ENCODE measurements around the gene ELK3. TPM values are rescaled to one million over a fixed set of nuclear protein-coding genes. Genes with fewer than 3 reads are reported as not detected.

Gene ELK3
- total RNA-seq, 2 experiments from 2014 or later = 26.8 to 31.5 TPM

GRCh38 chr12:96172981-96173380 lies 21.2 kb upstream of the ELK3 start:
- H3K4me3 ChIP-seq (ENCODE audit: low read length) = no peak overlapping the region
- H3K27me3 ChIP-seq (ENCODE audit: control insufficient read depth in 1 of 2, insufficient read depth in 2 of 2, low read length in 2 of 2) = no peaks in the 10 kb centered on the region
- Mint-ChIP-seq H3K4me3 (no peak overlapping the region), H3K27me3 (no peaks in the 10 kb centered on the region), H3K9me3 (peaks cover 4% of the 10 kb centered on the region), H3K4me1 (ENCODE audit: low read depth) (peaks cover 11% of the 10 kb centered on the region), H3K27ac (no peak overlapping the region), H3K36me3 (ENCODE audit: low read depth) (no peaks in the 10 kb centered on the region)
- ATAC-seq (ENCODE audit: poor library complexity) = no peak
- peaks cover 12% of the 10 kb centered on the region for H3K4me1 ChIP-seq (ENCODE audit: insufficient read depth, low read length)
- no peak for DNase-seq
- H3K27ac ChIP-seq (ENCODE audit: low read depth in 1 of 2, low read length in 2 of 2) = no peak overlapping the region
- ChIA-PET POLR2A (no interaction called here), CTCF (interaction anchor here (0.5 kb wide), 1 partner anchor 97 kb away, joined by 3 read pairs; no protein-coding TSS in a partner anchor)
- intact Hi-C loops (cut with DNase I, micrococcal nuclease) = no loop called here
- TF ChIP-seq, protein P1, sequence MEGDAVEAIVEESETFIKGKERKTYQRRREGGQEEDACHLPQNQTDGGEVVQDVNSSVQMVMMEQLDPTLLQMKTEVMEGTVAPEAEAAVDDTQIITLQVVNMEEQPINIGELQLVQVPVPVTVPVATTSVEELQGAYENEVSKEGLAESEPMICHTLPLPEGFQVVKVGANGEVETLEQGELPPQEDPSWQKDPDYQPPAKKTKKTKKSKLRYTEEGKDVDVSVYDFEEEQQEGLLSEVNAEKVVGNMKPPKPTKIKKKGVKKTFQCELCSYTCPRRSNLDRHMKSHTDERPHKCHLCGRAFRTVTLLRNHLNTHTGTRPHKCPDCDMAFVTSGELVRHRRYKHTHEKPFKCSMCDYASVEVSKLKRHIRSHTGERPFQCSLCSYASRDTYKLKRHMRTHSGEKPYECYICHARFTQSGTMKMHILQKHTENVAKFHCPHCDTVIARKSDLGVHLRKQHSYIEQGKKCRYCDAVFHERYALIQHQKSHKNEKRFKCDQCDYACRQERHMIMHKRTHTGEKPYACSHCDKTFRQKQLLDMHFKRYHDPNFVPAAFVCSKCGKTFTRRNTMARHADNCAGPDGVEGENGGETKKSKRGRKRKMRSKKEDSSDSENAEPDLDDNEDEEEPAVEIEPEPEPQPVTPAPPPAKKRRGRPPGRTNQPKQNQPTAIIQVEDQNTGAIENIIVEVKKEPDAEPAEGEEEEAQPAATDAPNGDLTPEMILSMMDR (IDR thresholded peaks at IDR 0.05) = no peak
- no peaks in the 10 kb centered on the region for H3K36me3 ChIP-seq (ENCODE audit: insufficient read depth, low read length)
- H3K9me3 ChIP-seq (ENCODE audit: control insufficient read depth in 1 of 2, insufficient read depth in 1 of 2, low read length in 2 of 2) = peaks cover 0 to 6% of the 10 kb centered on the region in 2 experiments

DNA sequence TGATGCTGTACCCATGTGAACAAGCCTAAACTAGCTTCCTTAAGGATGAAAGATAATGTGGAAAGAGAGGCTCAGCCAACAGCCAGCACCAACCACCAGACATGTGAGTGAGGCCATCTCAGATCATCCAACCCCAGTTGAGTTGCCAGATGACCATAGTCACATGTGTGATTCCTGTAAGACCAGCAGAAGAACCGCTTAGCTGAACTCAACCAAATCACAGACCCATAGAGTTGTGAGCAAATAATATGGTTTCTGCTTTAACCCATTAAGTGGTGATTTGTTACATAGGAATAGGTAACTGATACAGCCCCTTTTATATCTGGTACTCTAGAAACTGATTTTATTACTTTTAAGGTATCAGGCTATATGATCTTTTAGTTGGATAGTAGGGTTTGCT lies 17.6 kb upstream of the ELK3 start:
- Histone ChIP-seq H3K27me3 (ENCODE audit: control insufficient read depth in 1 of 2, insufficient read depth in 2 of 2, low read length in 2 of 2) (no peaks in the 10 kb centered on the region), H3K4me3 (ENCODE audit: low read length) (no peak overlapping the region), H3K9me3 (ENCODE audit: control insufficient read depth in 1 of 2, insufficient read depth in 1 of 2, low read length in 2 of 2) (peaks cover 0 to 3% of the 10 kb centered on the region in 2 experiments), H3K4me1 (ENCODE audit: insufficient read depth, low read length) (peaks cover 13% of the 10 kb centered on the region), H3K27ac (ENCODE audit: low read depth in 1 of 2, low read length in 2 of 2) (no peak overlapping the region), H3K36me3 (ENCODE audit: insufficient read depth, low read length) (no peaks in the 10 kb centered on the region)
- Mint-ChIP-seq H3K9me3 (peaks cover 4% of the 10 kb centered on the region), H3K27ac (peak overlapping the region; percentile 75), H3K27me3 (no peaks in the 10 kb centered on the region), H3K4me3 (no peak overlapping the region), H3K4me1 (ENCODE audit: low read depth) (peaks cover 11% of the 10 kb centered on the region), H3K36me3 (ENCODE audit: low read depth) (no peaks in the 10 kb centered on the region)
- ATAC-seq (ENCODE audit: poor library complexity) = no peak
- DNase-seq = no peak
- TF ChIP-seq, protein P1 (IDR thresholded peaks at IDR 0.05) = no peak
- ChIA-PET POLR2A (interaction anchor here (0.6 to 1.5 kb wide), 3 partner anchors 17 to 129 kb away, joined by 3 to 5 read pairs (median 3); no protein-coding TSS in a partner anchor), CTCF (interaction anchor here (1.0 to 3.3 kb wide), 4 partner anchors 11 to 77 kb away, joined by 3 to 18 read pairs (median 3); no protein-coding TSS in a partner anchor)
- intact Hi-C loops (cut with DNase I, micrococcal nuclease) = loop anchor here in 1 of 2 experiments (5.0 kb wide), 1 partner anchor 36 kb away; no protein-coding TSS in a partner anchor

DNA sequence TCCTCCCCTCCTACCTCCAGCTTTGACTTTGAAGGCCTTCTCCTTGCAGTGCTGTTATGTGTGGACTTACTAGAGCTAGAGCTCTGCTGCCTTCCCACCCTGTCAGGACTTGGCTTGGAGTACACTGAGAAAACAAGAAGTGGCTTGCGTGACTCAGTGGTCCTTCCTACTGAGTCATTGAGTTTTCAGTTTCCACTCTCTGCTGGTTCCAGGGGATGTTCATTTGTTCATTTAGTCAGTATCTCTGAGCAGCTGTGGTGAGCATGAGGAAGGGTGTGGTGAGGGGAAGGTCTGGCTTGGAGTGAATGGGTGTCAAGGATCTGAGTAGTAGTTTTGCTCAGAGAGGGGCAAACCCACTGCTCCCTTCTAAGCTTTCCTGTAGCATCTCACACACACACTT lies 17.2 kb upstream of the ELK3 start:
- Mint-ChIP-seq H3K36me3 (ENCODE audit: low read depth) (no peaks in the 10 kb centered on the region), H3K9me3 (peaks cover 4% of the 10 kb centered on the region), H3K4me3 (no peak overlapping the region), H3K27me3 (no peaks in the 10 kb centered on the region), H3K4me1 (ENCODE audit: low read depth) (peaks cover 11% of the 10 kb centered on the region), H3K27ac (peak overlapping the region; percentile 75)
- Histone ChIP-seq H3K4me1 (ENCODE audit: insufficient read depth, low read length) (peaks cover 13% of the 10 kb centered on the region), H3K36me3 (ENCODE audit: insufficient read depth, low read length) (no peaks in the 10 kb centered on the region), H3K27me3 (ENCODE audit: control insufficient read depth in 1 of 2, insufficient read depth in 2 of 2, low read length in 2 of 2) (no peaks in the 10 kb centered on the region), H3K9me3 (ENCODE audit: control insufficient read depth in 1 of 2, insufficient read depth in 1 of 2, low read length in 2 of 2) (peaks cover 0 to 3% of the 10 kb centered on the region in 2 experiments), H3K4me3 (ENCODE audit: low read length) (no peak overlapping the region), H3K27ac (ENCODE audit: low read depth in 1 of 2, low read length in 2 of 2) (peak overlapping the region in 1 of 2 donors; percentile 13)
- ChIA-PET POLR2A (interaction anchor here (0.6 to 1.5 kb wide), 4 partner anchors 16 to 130 kb away, joined by 3 to 5 read pairs (median 3); no protein-coding TSS in a partner anchor), CTCF (interaction anchor here (1.0 to 3.3 kb wide), 4 partner anchors 11 to 77 kb away, joined by 3 to 18 read pairs (median 3); no protein-coding TSS in a partner anchor)
- TF ChIP-seq, protein P1 (IDR thresholded peaks at IDR 0.05) = no peak
- intact Hi-C loops (cut with DNase I, micrococcal nuclease) = loop anchor here in 1 of 2 experiments (5.0 kb wide), 1 partner anchor 35 kb away; no protein-coding TSS in a partner anchor
- ATAC-seq (ENCODE audit: poor library complexity) = peak; percentile 77
- DNase-seq = peak in 10 of 14 experiments; percentile 2 to 73 (median 32)
